H1 (cell line): ENCODE measurements around the gene JTB. TPM values are rescaled to one million over a fixed set of nuclear protein-coding genes. Genes with fewer than 3 reads are reported as not detected.

ENCODE experiments used
- CHD7 ChIP-seq: fragments of 300-600 bp; sonication (generic); IDR thresholded peaks from 2 replicates; pipeline ENCODE4 v1.7.1; 2012; ENCODE audit warnings: low read length, moderate library complexity, mild to moderate bottlenecking, inconsistent platforms; ENCODE audit not compliant: insufficient replicate concordance
- CTCF ChIP-seq, 3 experiments: IDR thresholded peaks; 1 replicate in 2 of 3; 2 replicates in 1 of 3; pipeline versions ENCODE4 v1.5.1 to v1.6.1; 2011; ENCODE audit warnings: low read length in 3 of 3, mild to moderate bottlenecking in 3 of 3, inconsistent platforms in 2 of 3, low read depth in 1 of 3, moderate library complexity in 1 of 3; ENCODE audit not compliant: insufficient read depth in 1 of 3; ENCODE audit errors: control extremely low read depth in 1 of 3
- JUN ChIP-seq: IDR thresholded peaks from 2 replicates; pipeline ENCODE4 v1.6.1; 2011; ENCODE audit warnings: low read depth, mild to moderate bottlenecking, improper control_type of control experiment, low read length
- RBBP5 ChIP-seq: IDR thresholded peaks from 2 replicates; pipeline ENCODE4 v1.7.1; 2012; ENCODE audit warnings: low read depth, mild to moderate bottlenecking, inconsistent platforms, low read length, moderate library complexity, borderline replicate concordance
- polyA plus RNA-seq, 7 experiments: library from polyadenylated mRNA; depleted of rRNA in 3 of 7; stranded (reverse) in 5 of 7; unstranded in 2 of 7; fragments of >200 nt in 5 of 7; fragments of 200-250 nt in 2 of 7; gene quantifications; 1 replicate in 5 of 7; 2 replicates in 1 of 7; 4 replicates in 1 of 7; pipeline versions ENCODE4 v1.2.1 to v1.2.3, GENCODE V29; 2011 to 2013; ENCODE audit warnings: missing spikeins in 2 of 7, mixed read lengths in 2 of 7
- total RNA-seq: library from RNA; stranded (reverse); fragmentation: NEBNext Ultra II Directional; extraction: Animal tissue kit (Norgen Biotek cat#: 25700); gene quantifications from 2 replicates; pipeline ENCODE4 v1.2.1, GENCODE V29; 2021

JTB gene
- total and polyA plus RNA-seq, 2 of the 8 experiments (the other 6 are each of a cell fraction or from before 2014, with no cell fraction given), result 91.1 to 122 TPM

- TF ChIP-seq CHD7 (no peak), CTCF (IDR thresholded peaks at IDR 0.05; ENCODE audit: control extremely low read depth in 1 of 3, insufficient read depth in 1 of 3, low read depth in 1 of 3, low read length in 3 of 3) (peak in 2 of 3 experiments; percentile 11 to 27; a peak in 1 of 4 replicates), JUN (no peak), RBBP5 (no peak)
Observed at GRCh38 chr1:153929981-153930948, 47.2 kb downstream of the JTB start (continued).
